CD4-positive, alpha-beta T cell treated with Interleukin-2 at 100 ng/mL for 4 hours (primary cell): ENCODE data around the gene COX19.
"Not testable (repeated sequence)": the region's sequence is repeated elsewhere in the genome, so short reads cannot be mapped to it uniquely, and the experiment has no call there.

Experiments used
- DNase-seq: peaks from one replicate; pipeline ENCODE4 v3.0.0-alpha.2; 2020; ENCODE audit warnings: low spot score

The COX19 gene

GRCh38 chr7:924042-924441, 51.3 kb downstream of the COX19 start:
- not testable (repeated sequence) for DNase-seq

- peak; percentile 95 for DNase-seq
Observed at GRCh38 chr7:923108-924041, 52.0 kb downstream of the COX19 start.

GRCh38 chr7:922334-923107, 52.8 kb downstream of the COX19 start:
- peak; percentile 49 for DNase-seq

GRCh38 chr7:921581-922333, 53.6 kb downstream of the COX19 start:
- DNase-seq: no peak

- DNase-seq: no peak
Observed at GRCh38 chr7:921071-921461, 54.3 kb downstream of the COX19 start.

- DNase-seq: no peak
Observed at GRCh38 chr7:920351-921070, 54.8 kb downstream of the COX19 start.

GRCh38 chr7:919924-920341, 55.4 kb downstream of the COX19 start:
- no peak for DNase-seq

- no peak for DNase-seq
Observed at GRCh38 chr7:919114-919442, 56.3 kb downstream of the COX19 start.

- DNase-seq: no peak
Observed at GRCh38 chr7:918441-919113, 56.8 kb downstream of the COX19 start.

- DNase-seq: no peak
Observed at GRCh38 chr7:918118-918425, 57.3 kb downstream of the COX19 start.

- no peak for DNase-seq
Observed at GRCh38 chr7:917255-918117, 57.9 kb downstream of the COX19 start.

GRCh38 chr7:916291-916941, 58.9 kb downstream of the COX19 start:
- no peak for DNase-seq
